Neural cell (in vitro differentiated cells): ENCODE data around the gene TAGLN3. TPM values are rescaled to one million over a fixed set of nuclear protein-coding genes. Genes with fewer than 3 reads are reported as not detected.

ENCODE experiments used
- H2AFZ ChIP-seq: fragments of 200-600, 300-800 bp; sonication (generic), shearing (Covaris generic); 2 replicates; pipeline ENCODE4 v1.6.0; 2014; ENCODE audit warnings: low read depth, mild to moderate bottlenecking, antibody characterized with exemption, low read length, moderate library complexity
- H3F3A ChIP-seq: fragments of 200-600 bp; shearing (Covaris generic); 2 replicates; pipeline ENCODE4 v1.6.1; 2016; ENCODE audit warnings: mild to moderate bottlenecking, moderate library complexity, mixed read lengths, antibody characterized with exemption, low read length; ENCODE audit not compliant: insufficient read depth, poor library complexity, severe bottlenecking
- H3K27ac ChIP-seq: fragments of 200-600, 300-800 bp; sonication (generic), shearing (Covaris generic); 2 replicates; pipeline ENCODE4 v1.5.1; 2014; ENCODE audit warnings: mild to moderate bottlenecking, low read length, moderate library complexity
- H3K27me3 ChIP-seq: fragments of 300-800, 200-600 bp; sonication (generic), shearing (Covaris generic); 2 replicates; pipeline ENCODE4 v1.6.0; 2014; ENCODE audit warnings: mild to moderate bottlenecking, low read depth, low read length, moderate library complexity; ENCODE audit not compliant: insufficient read depth
- H3K36me3 ChIP-seq: fragments of 300-800, 200-600 bp; sonication (generic), shearing (Covaris generic); 2 replicates; pipeline ENCODE4 v1.5.1; 2014; ENCODE audit warnings: mild to moderate bottlenecking, antibody characterized with exemption, low read length, moderate library complexity; ENCODE audit not compliant: insufficient read depth
- H3K4me2 ChIP-seq: fragments of 300-800, 200-600 bp; sonication (generic), shearing (Covaris generic); 2 replicates; pipeline ENCODE4 v1.6.0; 2014; ENCODE audit warnings: mild to moderate bottlenecking, low read length
- H3K4me3 ChIP-seq: fragments of 300-800, 200-600 bp; sonication (generic), shearing (Covaris generic); 2 replicates; pipeline ENCODE4 v1.5.1; 2014; ENCODE audit warnings: mild to moderate bottlenecking, low read length, moderate library complexity
- H3K79me2 ChIP-seq: fragments of 200-600 bp; shearing (Covaris generic); replicated peaks from 2 replicates; pipeline ENCODE4 v1.6.0; 2014; ENCODE audit warnings: mild to moderate bottlenecking, low read length, moderate library complexity; ENCODE audit not compliant: insufficient read depth
- H3K9ac ChIP-seq: fragments of 300-800, 200-600 bp; sonication (generic), shearing (Covaris generic); 2 replicates; pipeline ENCODE4 v1.6.1; 2016; ENCODE audit warnings: mild to moderate bottlenecking, low read length, mixed read lengths
- H3K9me2 ChIP-seq: fragments of 200-600 bp; shearing (Covaris generic); 2 replicates; pipeline ENCODE4 v1.6.1; 2016; ENCODE audit warnings: mild to moderate bottlenecking, low read length, mixed read lengths; ENCODE audit not compliant: insufficient read depth
- H3K9me3 ChIP-seq: fragments of 200-600, 300-800 bp; sonication (generic), shearing (Covaris generic); 2 replicates; pipeline ENCODE4 v1.6.1; 2016; ENCODE audit warnings: mild to moderate bottlenecking, mixed run types, low read length, moderate library complexity, mixed read lengths
- H4K20me1 ChIP-seq: fragments of 200-600 bp; shearing (Covaris generic); 2 replicates; pipeline ENCODE4 v1.6.1; 2016; ENCODE audit warnings: mild to moderate bottlenecking, mixed run types; ENCODE audit not compliant: insufficient read depth
- CTCF ChIP-seq: fragments of 450-650 bp; IDR thresholded peaks from 2 replicates; pipeline ENCODE4 v1.5.1; 2014; ENCODE audit warnings: antibody characterized with exemption, mild to moderate bottlenecking, moderate library complexity; ENCODE audit not compliant: poor library complexity, severe bottlenecking
- EP300 ChIP-seq: fragments of 450-650 bp; conservative IDR thresholded peaks from 2 replicates; pipeline ENCODE4 v1.6.1; 2014; ENCODE audit warnings: antibody characterized with exemption, mild to moderate bottlenecking, moderate library complexity; ENCODE audit not compliant: poor library complexity, severe bottlenecking
- EZH2 ChIP-seq: fragments of 200-600, 300-800 bp; shearing (Covaris generic), sonication (generic); IDR thresholded peaks from 2 replicates; pipeline ENCODE4 v1.6.1; 2014; ENCODE audit warnings: antibody characterized with exemption, low read length, borderline replicate concordance, mild to moderate bottlenecking; ENCODE audit not compliant: insufficient read depth, poor library complexity, severe bottlenecking
- MXI1 ChIP-seq: fragments of 450-650 bp; conservative IDR thresholded peaks from 2 replicates; pipeline ENCODE4 v1.6.1; 2014; ENCODE audit warnings: antibody characterized with exemption, mild to moderate bottlenecking; ENCODE audit not compliant: poor library complexity, severe bottlenecking
- POLR2AphosphoS5 ChIP-seq: IDR thresholded peaks from 2 replicates; pipeline ENCODE4 v1.6.1; 2012
- RAD21 ChIP-seq: fragments of 450-650 bp; conservative IDR thresholded peaks from 2 replicates; pipeline ENCODE4 v1.6.1; 2014; ENCODE audit warnings: antibody characterized with exemption, mild to moderate bottlenecking, moderate library complexity
- REST ChIP-seq: IDR thresholded peaks from 2 replicates; pipeline ENCODE4 v1.6.1; 2012; ENCODE audit warnings: borderline replicate concordance
- SMC3 ChIP-seq: fragments of 450-650 bp; conservative IDR thresholded peaks from 2 replicates; pipeline ENCODE4 v1.6.1; 2014; ENCODE audit warnings: antibody characterized with exemption, mild to moderate bottlenecking, moderate library complexity; ENCODE audit not compliant: poor library complexity
- TAF1 ChIP-seq: IDR thresholded peaks from 2 replicates; pipeline ENCODE4 v1.6.1; 2012; ENCODE audit warnings: low read depth
- polyA plus RNA-seq: library from polyadenylated mRNA; depleted of rRNA; stranded (reverse); fragments of >200 nt; gene quantifications from 2 replicates; pipeline ENCODE4 v1.2.3, GENCODE V29; 2014

The TAGLN3 gene
- polyA plus RNA-seq, 1 donor from 2014 or later = 519 TPM

GRCh38 chr3:111956995-111957734 is 41.6 kb upstream of the TAGLN3 start:
- no peaks in the 10 kb centered on the region for H4K20me1 ChIP-seq
- no peaks in the 10 kb centered on the region for H3K27me3 ChIP-seq
- H2AFZ ChIP-seq = no peak overlapping the region
- no peak overlapping the region for H3K4me2 ChIP-seq
- H3K9ac ChIP-seq = no peak overlapping the region
- no peaks in the 10 kb centered on the region for H3K9me2 ChIP-seq
- H3K9me3 ChIP-seq = no peaks in the 10 kb centered on the region
- H3F3A ChIP-seq = no peaks in the 10 kb centered on the region
- no peaks in the 10 kb centered on the region for H3K79me2 ChIP-seq
- H3K27ac ChIP-seq = no peak overlapping the region
- H3K36me3 ChIP-seq = no peaks in the 10 kb centered on the region
- H3K4me3 ChIP-seq = no peak overlapping the region
- no peak for TF ChIP-seq RAD21
- TF ChIP-seq TAF1 = no peak
- no peak for TF ChIP-seq REST
- TF ChIP-seq EP300 = no peak

GRCh38 chr3:111961461-111962164 is 37.1 kb upstream of the TAGLN3 start:
- H3K9ac ChIP-seq = no peak overlapping the region
- no peaks in the 10 kb centered on the region for H3K9me2 ChIP-seq
- H2AFZ ChIP-seq = no peak overlapping the region
- no peaks in the 10 kb centered on the region for H3K36me3 ChIP-seq
- H4K20me1 ChIP-seq = no peaks in the 10 kb centered on the region
- H3K4me2 ChIP-seq = no peak overlapping the region
- no peak overlapping the region for H3K4me3 ChIP-seq
- no peaks in the 10 kb centered on the region for H3K79me2 ChIP-seq
- H3K27me3 ChIP-seq = no peaks in the 10 kb centered on the region
- H3K27ac ChIP-seq = no peak overlapping the region
- H3F3A ChIP-seq = no peaks in the 10 kb centered on the region
- TF ChIP-seq SMC3 (no peak), CTCF (no peak)
- H3K9me3 ChIP-seq = no peaks in the 10 kb centered on the region

- H2AFZ ChIP-seq = no peak overlapping the region
- no peaks in the 10 kb centered on the region for H3K9me2 ChIP-seq
- no peaks in the 10 kb centered on the region for H3K36me3 ChIP-seq
- no peak overlapping the region for H3K9ac ChIP-seq
- no peaks in the 10 kb centered on the region for H3K79me2 ChIP-seq
- no peaks in the 10 kb centered on the region for H3K27me3 ChIP-seq
- no peak overlapping the region for H3K4me2 ChIP-seq
- H3K4me3 ChIP-seq = no peak overlapping the region
- no peak overlapping the region for H3K27ac ChIP-seq
- no peaks in the 10 kb centered on the region for H4K20me1 ChIP-seq
- no peaks in the 10 kb centered on the region for H3F3A ChIP-seq
- H3K9me3 ChIP-seq = no peaks in the 10 kb centered on the region
- no peak for TF ChIP-seq TAF1
- no peak for TF ChIP-seq CTCF
- no peak for TF ChIP-seq MXI1
- no peak for TF ChIP-seq POLR2AphosphoS5
- no peak for TF ChIP-seq EZH2
- TF ChIP-seq EP300 = no peak
- TF ChIP-seq SMC3 = no peak
- no peak for TF ChIP-seq RAD21
These were observed 35.3 kb upstream of the TAGLN3 start for GRCh38 chr3:111963424-111963823.
